Neuronal stem cell (in vitro differentiated cells): ENCODE data around the gene RANBP3.
A peak's percentile ranks its signal among the peaks of the same experiment; 100 is the strongest.

ENCODE experiments used
- DNase-seq: peaks from one replicate; pipeline ENCODE4 v3.0.0-alpha.2; 2013; ENCODE audit warnings: low spot score
- H2AFZ ChIP-seq: one replicate; pipeline ENCODE4 v1.6.1; 2013; ENCODE audit warnings: mild to moderate bottlenecking, low read length, inconsistent platforms
- H2AK5ac ChIP-seq: 2 replicates; pipeline ENCODE4 v1.6.1; 2013; ENCODE audit warnings: low read depth, mild to moderate bottlenecking, inconsistent platforms, low read length, moderate library complexity, mixed read lengths
- H2BK120ac ChIP-seq: 2 replicates; pipeline ENCODE4 v1.6.1; 2013; ENCODE audit warnings: low read depth, mild to moderate bottlenecking, inconsistent platforms, low read length, moderate library complexity, mixed read lengths
- H2BK12ac ChIP-seq: one replicate; pipeline ENCODE4 v1.6.1; 2013; ENCODE audit warnings: low read length, inconsistent platforms
- H2BK15ac ChIP-seq: 2 replicates; pipeline ENCODE4 v1.6.1; 2013; ENCODE audit warnings: mild to moderate bottlenecking, low read length, inconsistent platforms, mixed read lengths
- H2BK5ac ChIP-seq: one replicate; pipeline ENCODE4 v1.6.1; 2013; ENCODE audit warnings: inconsistent platforms, mild to moderate bottlenecking, low read length, moderate library complexity
- H3K14ac ChIP-seq: one replicate; pipeline ENCODE4 v1.6.1; 2013; ENCODE audit warnings: low read length, inconsistent platforms
- H3K18ac ChIP-seq: 2 replicates; pipeline ENCODE4 v1.6.1; 2013; ENCODE audit warnings: low read length, inconsistent platforms
- H3K23ac ChIP-seq: 2 replicates; pipeline ENCODE4 v1.6.1; 2013; ENCODE audit warnings: low read depth, mild to moderate bottlenecking, mixed read lengths, low read length, inconsistent platforms; ENCODE audit not compliant: poor library complexity
- H3K27ac ChIP-seq: replicated peaks from 3 replicates; pipeline ENCODE4 v1.5.1; 2013; ENCODE audit warnings: low read length, inconsistent platforms
- H3K27me3 ChIP-seq, 3 experiments: 2 replicates each; pipeline ENCODE4 v1.6.1; 2013; ENCODE audit warnings: low read length in 3 of 3, mild to moderate bottlenecking in 2 of 3, inconsistent platforms in 1 of 3, low read depth in 1 of 3, mixed read lengths in 1 of 3, moderate library complexity in 1 of 3; ENCODE audit not compliant: control insufficient read depth in 3 of 3, insufficient read depth in 3 of 3
- H3K36me3 ChIP-seq, 2 donors: replicated peaks in 1 of 2; 2 replicates each; pipeline ENCODE4 v1.6.1; 2013; ENCODE audit warnings: low read length in 2 of 2; ENCODE audit not compliant: control insufficient read depth in 2 of 2, insufficient read depth in 2 of 2
- H3K4ac ChIP-seq: 2 replicates; pipeline ENCODE4 v1.6.1; 2013; ENCODE audit warnings: inconsistent platforms, mild to moderate bottlenecking, low read length, moderate library complexity
- H3K4me1 ChIP-seq, 2 donors: 1 replicate in 1 of 2; 2 replicates in 1 of 2; pipeline ENCODE4 v1.6.1; 2013; ENCODE audit warnings: low read length in 2 of 2, low read depth in 1 of 2; ENCODE audit not compliant: control insufficient read depth in 2 of 2, insufficient read depth in 1 of 2
- H3K4me2 ChIP-seq: one replicate; pipeline ENCODE4 v1.6.1; 2013; ENCODE audit warnings: mild to moderate bottlenecking, low read length, inconsistent platforms; ENCODE audit not compliant: insufficient read depth, poor library complexity, severe bottlenecking
- H3K4me3 ChIP-seq, 2 donors: 2 replicates each; pipeline ENCODE4 v1.5.1; 2013; ENCODE audit warnings: low read length in 2 of 2, mild to moderate bottlenecking in 2 of 2, inconsistent platforms in 1 of 2, moderate library complexity in 1 of 2
- H3K79me1 ChIP-seq: one replicate; pipeline ENCODE4 v1.6.1; 2013; ENCODE audit warnings: low read depth, mild to moderate bottlenecking, inconsistent platforms, low read length, moderate library complexity
- H3K9ac ChIP-seq: one replicate; pipeline ENCODE4 v1.6.1; 2013; ENCODE audit warnings: mild to moderate bottlenecking, low read depth, low read length, inconsistent platforms; ENCODE audit not compliant: poor library complexity
- H3K9me3 ChIP-seq, 2 donors: replicated peaks in 1 of 2; 2 replicates each; pipeline versions ENCODE3 to v1.6.1; 2013; ENCODE audit warnings: low read length in 2 of 2, mild to moderate bottlenecking in 2 of 2, inconsistent platforms in 1 of 2, low read depth in 1 of 2, mixed read lengths in 1 of 2, moderate library complexity in 1 of 2; ENCODE audit not compliant: control insufficient read depth in 2 of 2, insufficient read depth in 1 of 2
- H4K8ac ChIP-seq: one replicate; pipeline ENCODE4 v1.6.1; 2013; ENCODE audit warnings: low read depth, mild to moderate bottlenecking, inconsistent platforms, low read length, moderate library complexity
- H4K91ac ChIP-seq: one replicate; pipeline ENCODE4 v1.6.1; 2013; ENCODE audit warnings: low read length, low read depth, mild to moderate bottlenecking, inconsistent platforms; ENCODE audit not compliant: poor library complexity
- WGBS, 2 donors: extraction: QIAGEN DNeasy Blood & Tissue Kit; methylation state at CpG; one replicate each; pipeline ENCODE4 v1.1.7; 2013; ENCODE audit warnings: missing lambda C conversion rate in 2 of 2, mixed read lengths in 1 of 2; ENCODE audit not compliant: insufficient read length in 2 of 2, insufficient replicate concordance in 1 of 2; ENCODE audit errors: extremely low coverage in 2 of 2; 5-methylcytosine and 5-hydroxymethylcytosine counted together

The RANBP3 gene

GRCh38 chr19:5870986-5871394 is 107.0 kb downstream of the RANBP3 start:
- no peak overlapping the region for H3K4me3 ChIP-seq
- no peak overlapping the region for H2AFZ ChIP-seq
- no peak overlapping the region for H3K4me2 ChIP-seq
- H3K18ac ChIP-seq: no peak overlapping the region
- no peak overlapping the region for H2BK15ac ChIP-seq
- H3K36me3 ChIP-seq: no peaks in the 10 kb centered on the region
- H2BK12ac ChIP-seq: no peak overlapping the region
- H3K79me1 ChIP-seq: no peaks in the 10 kb centered on the region
- H3K14ac ChIP-seq: no peak overlapping the region
- H2AK5ac ChIP-seq: no peak overlapping the region
- DNase-seq: no peak
- peaks cover 0 to 3% (median 0%) of the 10 kb centered on the region in 3 experiments for H3K27me3 ChIP-seq
- H3K4me1 ChIP-seq: peaks cover 2 to 3% of the 10 kb centered on the region in 2 donors
- no peak overlapping the region for H4K91ac ChIP-seq
- H3K27ac ChIP-seq: no peak overlapping the region
- no peak overlapping the region for H3K4ac ChIP-seq
- no peak overlapping the region for H2BK5ac ChIP-seq
- peaks cover 0 to 2% of the 10 kb centered on the region in 2 donors for H3K9me3 ChIP-seq
- no CpG with 5 or more reads among the region's 12 CpGs for WGBS, 2 donors
- H3K9ac ChIP-seq: no peak overlapping the region
- H3K23ac ChIP-seq: no peak overlapping the region
- H4K8ac ChIP-seq: no peak overlapping the region
- H2BK120ac ChIP-seq: no peak overlapping the region

- no CpG with 5 or more reads among the region's 31 CpGs for WGBS, 2 donors
- Histone ChIP-seq H2AK5ac (no peak overlapping the region), H3K9ac (no peak overlapping the region)
Measured at GRCh38 chr19:5867201-5868136, 110.5 kb downstream of the RANBP3 start.

More at GRCh38 chr19:5867201-5868136, 110.5 kb downstream of the RANBP3 start:
- no peak overlapping the region for H3K4ac ChIP-seq
- H3K27ac ChIP-seq: no peak overlapping the region
- peaks cover 2% of the 10 kb centered on the region for H3K79me1 ChIP-seq
- no peaks in the 10 kb centered on the region for H3K9me3 ChIP-seq
- H2BK120ac ChIP-seq: no peak overlapping the region
- no peak overlapping the region for H3K4me3 ChIP-seq
- H2BK12ac ChIP-seq: no peak overlapping the region
- H3K18ac ChIP-seq: no peak overlapping the region
- H3K4me1 ChIP-seq: peaks cover 0 to 3% of the 10 kb centered on the region in 2 donors
- no peak overlapping the region for H2BK5ac ChIP-seq
- no peak overlapping the region for H2BK15ac ChIP-seq
- no peak overlapping the region for H3K14ac ChIP-seq
- no peak overlapping the region for H4K8ac ChIP-seq
- peak overlapping the region; percentile 73 for H3K23ac ChIP-seq
- H4K91ac ChIP-seq: no peak overlapping the region
- peak overlapping the region; percentile 59 for H2AFZ ChIP-seq
- H3K36me3 ChIP-seq: no peaks in the 10 kb centered on the region
- DNase-seq: no peak
- peaks cover 0 to 3% (median 0%) of the 10 kb centered on the region in 3 experiments for H3K27me3 ChIP-seq
- no peak overlapping the region for H3K4me2 ChIP-seq
